K562 (cell line): Measurements from ENCODE around the gene STK32C. TPM values are rescaled to one million over a fixed set of nuclear protein-coding genes. Genes with fewer than 3 reads are reported as not detected.

Experiments
- ATAC-seq: fragments of 200-7000 bp; cut with Tn5 transposase; 3 replicates; pipeline ENCODE4 v1.9.1; 2020; ENCODE audit warnings: moderate library complexity
- BruUV-seq: library from RNA; stranded (reverse); fragments of 400-500 nt; replicated peaks from 2 replicates; lab custom pipeline; 2021; lab: Mats Ljungman, UMichigan
- CTCF ChIA-PET: fragments of 300-600 bp; formaldehyde crosslinking; extraction: SDS; loops from one replicate; lab custom pipeline; 2021; ENCODE audit warnings: low intra/inter-chr PET ratio; lab: Yijun Ruan, JAX
- POLR2A ChIA-PET: fragments of 300-600, 350-650 bp; sonication (Branson Sonifier 250); formaldehyde crosslinking; extraction: SDS; loops from one replicate; lab custom pipeline; 2021; ENCODE audit warnings: antibody characterized with exemption, inconsistent platforms; lab: Yijun Ruan, JAX
- DNase-seq, 4 experiments: peaks; one replicate each; pipeline versions ENCODE4 v3.0.0 to v3.0.0-alpha.2; 2011 to 2018; ENCODE audit warnings: low spot score in 3 of 4, mixed read lengths in 3 of 4; ENCODE audit errors: extremely low read depth in 1 of 4
- FAIRE-seq: peaks from 2 replicates; lab custom pipeline; 2011; peaks lifted over from hg19 to GRCh38; lab: Jason Lieb, UNC
- H2AFZ ChIP-seq: 2 replicates; pipeline ENCODE4 v1.6.0; 2011; ENCODE audit warnings: low read depth, low read length, control low read depth, inconsistent platforms
- H3K27ac ChIP-seq: fragments of 200-600 bp; 3 replicates; pipeline ENCODE4 v1.8.0; 2011; ENCODE audit warnings: low read depth, mild to moderate bottlenecking, control low read depth, inconsistent platforms, low read length, moderate library complexity, mixed read lengths; ENCODE audit errors: extremely low read depth
- H3K27me3 ChIP-seq, 2 experiments: fragments of 300-600 bp in 1 of 2; 2 replicates in 1 of 2; 3 replicates in 1 of 2; pipeline versions ENCODE4 v1.6.0 to v1.8.0; 2011; ENCODE audit warnings: inconsistent platforms in 2 of 2, low read length in 2 of 2, mild to moderate bottlenecking in 1 of 2, mixed read lengths in 1 of 2, moderate library complexity in 1 of 2; ENCODE audit not compliant: control insufficient read depth in 2 of 2, insufficient read depth in 2 of 2
- H3K36me3 ChIP-seq: fragments of 300-600 bp; 3 replicates; pipeline ENCODE4 v1.8.0; 2011; ENCODE audit warnings: mild to moderate bottlenecking, low read length, inconsistent platforms; ENCODE audit not compliant: control insufficient read depth, insufficient read depth
- H3K4me1 ChIP-seq, 2 experiments: fragments of 200-600 bp in 1 of 2; replicated peaks in 1 of 2; 2 replicates in 1 of 2; 3 replicates in 1 of 2; pipeline versions ENCODE4 v1.5.1 to v1.8.0; 2011; ENCODE audit warnings: inconsistent platforms in 2 of 2, low read length in 2 of 2, mild to moderate bottlenecking in 1 of 2, mixed read lengths in 1 of 2, moderate library complexity in 1 of 2; ENCODE audit not compliant: control insufficient read depth in 2 of 2, insufficient read depth in 2 of 2
- H3K4me2 ChIP-seq: 2 replicates; pipeline ENCODE4 v1.6.1; 2011; ENCODE audit warnings: low read length, control low read depth, inconsistent platforms, mixed read lengths; ENCODE audit not compliant: insufficient read depth
- H3K4me3 ChIP-seq: fragments of 200-600 bp; sonication (generic), shearing (Covaris generic); 2 replicates; pipeline ENCODE4 v1.5.1; 2016; ENCODE audit warnings: control low read depth, inconsistent platforms
- H3K79me2 ChIP-seq: fragments of 200-600 bp; 3 replicates; pipeline ENCODE4 v1.8.0; 2011; ENCODE audit warnings: low read length, inconsistent platforms; ENCODE audit not compliant: control insufficient read depth, insufficient read depth
- H3K9ac ChIP-seq, 2 experiments: 2 replicates each; pipeline versions ENCODE4 v1.6.0 to v1.6.1; 2011; ENCODE audit warnings: low read depth in 2 of 2, low read length in 2 of 2, control low read depth in 1 of 2, inconsistent platforms in 1 of 2, mild to moderate bottlenecking in 1 of 2, mixed read lengths in 1 of 2; ENCODE audit not compliant: insufficient read depth in 1 of 2
- H3K9me1 ChIP-seq: one replicate; pipeline ENCODE4 v1.6.0; 2011; ENCODE audit warnings: inconsistent platforms, mild to moderate bottlenecking, low read length, moderate library complexity; ENCODE audit not compliant: control insufficient read depth, insufficient read depth
- H3K9me3 ChIP-seq: replicated peaks from 2 replicates; pipeline ENCODE4 v1.5.1; 2011; ENCODE audit warnings: low read depth, low read length, inconsistent platforms; ENCODE audit not compliant: control insufficient read depth, insufficient read depth
- H4K20me1 ChIP-seq: replicated peaks from 2 replicates; pipeline ENCODE4 v1.6.1; 2011; ENCODE audit warnings: low read length, inconsistent platforms, mixed read lengths; ENCODE audit not compliant: control insufficient read depth, insufficient read depth
- AFF1 ChIP-seq, 2 experiments: fragments of 450-650 bp; IDR thresholded peaks; 2 replicates each; pipeline ENCODE4 v1.6.1; 2018; ENCODE audit warnings: mild to moderate bottlenecking in 2 of 2, low read depth in 1 of 2; ENCODE audit not compliant: partially characterized antibody in 2 of 2
- ATF4 ChIP-seq: fragments of 450-650 bp; formaldehyde crosslinking; IDR thresholded peaks from 2 replicates; pipeline ENCODE4 v1.4.0; 2022; ENCODE audit warnings: mild to moderate bottlenecking, moderate library complexity
- CXXC5 ChIP-seq: fragments of 250-450 bp; sonication (Bioruptor Pico); IDR thresholded peaks from 2 replicates; pipeline ENCODE4 v1.8.0; 2022; ENCODE audit warnings: inconsistent platforms, mild to moderate bottlenecking, moderate library complexity
- GTF2A2 ChIP-seq: IDR thresholded peaks from 2 replicates; pipeline ENCODE4 v1.6.1; 2016; ENCODE audit warnings: mild to moderate bottlenecking, missing genetic modification characterization, missing compliant biosample characterization
- HDAC3 ChIP-seq: fragments of 450-650 bp; IDR thresholded peaks from 2 replicates; pipeline ENCODE4 v1.6.1; 2018; ENCODE audit warnings: borderline replicate concordance, mild to moderate bottlenecking, moderate library complexity; ENCODE audit not compliant: partially characterized antibody
- NCOR1 ChIP-seq: fragments of 450-650 bp; IDR thresholded peaks from 2 replicates; pipeline ENCODE4 v1.6.1; 2016; ENCODE audit warnings: mild to moderate bottlenecking, moderate library complexity
- NR4A1 ChIP-seq, 2 experiments: fragments of 250-450 bp in 1 of 2; fragments of 450-650 bp in 1 of 2; sonication (Bioruptor Pico) in 1 of 2; IDR thresholded peaks; 2 replicates each; pipeline versions ENCODE4 v1.4.0 to v1.6.1; 2016 to 2020; ENCODE audit warnings: mild to moderate bottlenecking in 2 of 2, missing compliant biosample characterization in 1 of 2, missing genetic modification characterization in 1 of 2, moderate library complexity in 1 of 2
- RFX1 ChIP-seq: fragments of 450-650 bp; IDR thresholded peaks from 2 replicates; pipeline ENCODE4 v1.6.1; 2016; ENCODE audit warnings: mild to moderate bottlenecking, moderate library complexity
- ZBTB2 ChIP-seq: fragments of 450-650 bp; IDR thresholded peaks from 2 replicates; pipeline ENCODE4 v1.6.1; 2016; ENCODE audit warnings: antibody characterized with exemption
- ZNF143 ChIP-seq: sonication (generic); formaldehyde crosslinking; IDR thresholded peaks from 2 replicates; pipeline ENCODE4 v1.9.0; 2022; ENCODE audit warnings: mild to moderate bottlenecking, missing genetic modification reagents
- ZNF780A ChIP-seq: fragments of 250-450 bp; sonication (Bioruptor Pico); IDR thresholded peaks from 2 replicates; pipeline ENCODE4 v1.5.0; 2021; ENCODE audit warnings: mild to moderate bottlenecking
- WGBS: fragments of 100-300 bp; shearing (Covaris generic); methylation state at CpG from one replicate; pipeline ENCODE4 v1.1.6; 2016; ENCODE audit warnings: low coverage, mixed read lengths; ENCODE audit not compliant: insufficient coverage; ENCODE audit errors: missing lambda C conversion rate; 5-methylcytosine and 5-hydroxymethylcytosine counted together
- in situ Hi-C: fragments of 300-500 bp; cut with MboI; formaldehyde crosslinking; loops from 4 replicates; pipeline ENCODE4 v1.15.0; 2018; ENCODE audit warnings: inconsistent platforms, mixed read lengths
- intact Hi-C: fragments of 100-400 bp; cut with micrococcal nuclease; formaldehyde crosslinking; loops from 2 replicates; pipeline ENCODE4 v1.14.2; 2022
- polyA plus RNA-seq, 8 experiments: library from polyadenylated mRNA; depleted of rRNA in 4 of 8; stranded (reverse) in 5 of 8; unstranded in 3 of 8; fragments of >200 nt; fragmentation: Nextera tagmentation in 2 of 8; fragmentation: Illumina TruSeq in 1 of 8; extraction: Ambion mirVana in 2 of 8; extraction: Trizol in 1 of 8; gene quantifications; 2 replicates each; pipeline versions ENCODE4 v1.2.1 to v1.2.3, GENCODE V29; 2011 to 2014; ENCODE audit warnings: inconsistent platforms in 1 of 8, missing spikeins in 1 of 8
- total RNA-seq, 7 experiments: library from RNA; depleted of rRNA in 6 of 7; stranded (reverse); fragments of >200 nt in 6 of 7; fragmentation: Illumina TruSeq in 2 of 7; extraction: Trizol in 2 of 7; gene quantifications; 2 replicates each; pipeline versions ENCODE4 v1.2.1 to v1.2.3, GENCODE V29; 2011 to 2021; ENCODE audit warnings: low replicate concordance in 1 of 7
- TF ChIP-seq, protein P1 (sequence below): sonication (generic); formaldehyde crosslinking; IDR thresholded peaks from 2 replicates; pipeline ENCODE4 v1.8.1; 2023; ENCODE audit warnings: mild to moderate bottlenecking, missing genetic modification reagents, moderate library complexity

STK32C gene
- total and polyA plus RNA-seq, 9 of the 15 experiments (the other 6 are each of a cell fraction or from before 2014, with no cell fraction given): 1.5 to 20.9 (median 6.5) TPM

- TF ChIP-seq, protein P1, sequence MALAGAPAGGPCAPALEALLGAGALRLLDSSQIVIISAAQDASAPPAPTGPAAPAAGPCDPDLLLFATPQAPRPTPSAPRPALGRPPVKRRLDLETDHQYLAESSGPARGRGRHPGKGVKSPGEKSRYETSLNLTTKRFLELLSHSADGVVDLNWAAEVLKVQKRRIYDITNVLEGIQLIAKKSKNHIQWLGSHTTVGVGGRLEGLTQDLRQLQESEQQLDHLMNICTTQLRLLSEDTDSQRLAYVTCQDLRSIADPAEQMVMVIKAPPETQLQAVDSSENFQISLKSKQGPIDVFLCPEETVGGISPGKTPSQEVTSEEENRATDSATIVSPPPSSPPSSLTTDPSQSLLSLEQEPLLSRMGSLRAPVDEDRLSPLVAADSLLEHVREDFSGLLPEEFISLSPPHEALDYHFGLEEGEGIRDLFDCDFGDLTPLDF (CRISPR knock-in tag): no peak
- no peak for TF ChIP-seq NCOR1
- no peak for TF ChIP-seq ATF4 (CRISPR knock-in tag)
- TF ChIP-seq ZNF143 (CRISPR knock-in tag): no peak
- no peak for TF ChIP-seq ZNF780A (CRISPR knock-in tag)
- no peak for TF ChIP-seq CXXC5 (CRISPR knock-in tag)
- TF ChIP-seq NR4A1 (CRISPR knock-in tag; IDR thresholded peaks at IDR 0.05): no peak
- TF ChIP-seq NR4A1 (tag; IDR thresholded peaks at IDR 0.05): no peak
- TF ChIP-seq, all 486 proteins: peak for 0
Observed at GRCh38 chr10:132263866-132264265, 43.9 kb downstream of the STK32C start (continued).

GRCh38 chr10:132259702-132260482 lies 47.9 kb downstream of the STK32C start:
- in situ Hi-C loops (no loop called here), intact Hi-C loops (no loop called here)
- Histone ChIP-seq H3K9ac (no peak overlapping the region), H3K36me3 (no peaks in the 10 kb centered on the region), H3K4me1 (peaks cover 0 to 8% of the 10 kb centered on the region in 2 experiments; a peak in 1 of 5 replicates), H3K4me2 (no peak overlapping the region), H3K27ac (no peak overlapping the region), H3K4me3 (no peak overlapping the region), H2AFZ (no peak overlapping the region), H3K27me3 (peaks cover 3 to 37% of the 10 kb centered on the region in 2 experiments; a peak in 3 of 5 replicates), H3K9me1 (no peaks in the 10 kb centered on the region), H3K9me3 (no peaks in the 10 kb centered on the region), H3K79me2 (no peaks in the 10 kb centered on the region), H4K20me1 (no peaks in the 10 kb centered on the region)
- ChIA-PET CTCF (no interaction called here), POLR2A (interaction anchor here (1.1 kb wide), 1 partner anchor 41 kb away, joined by 4 read pairs; no protein-coding TSS in a partner anchor)
- no peak for ATAC-seq
- no peak for FAIRE-seq
- BruUV-seq: no TSS peak
- WGBS: 40% methylated on average over 17 of the region's 27 CpGs
- DNase-seq: no peak
- TF ChIP-seq HDAC3 (no peak), GTF2A2 (tag) (no peak), AFF1 (IDR thresholded peaks at IDR 0.05; ENCODE audit: low read depth in 1 of 2, partially characterized antibody in 2 of 2) (no peak), RFX1 (peak; percentile 16; the same call in 1 of the 2 replicates), ZBTB2 (no peak)
